NT2/D1 (cell line): ENCODE results near the gene ANO1.

ENCODE experiments used
- SUZ12 ChIP-seq: IDR thresholded peaks from 2 replicates; pipeline ENCODE4 v1.6.1; 2011; ENCODE audit not compliant: insufficient read length, insufficient read depth; ENCODE audit errors: extremely low read depth
- YY1 ChIP-seq: IDR thresholded peaks from 2 replicates; pipeline ENCODE4 v1.6.1; 2011; ENCODE audit not compliant: insufficient read length, insufficient read depth
- ZNF274 ChIP-seq: IDR thresholded peaks from 2 replicates; pipeline ENCODE4 v1.6.1; 2011; ENCODE audit warnings: mild to moderate bottlenecking, low read depth, low read length

GRCh38 chr11:70151671-70152070, 73.6 kb downstream of the ANO1 start:
- TF ChIP-seq ZNF274, result no peak
- TF ChIP-seq YY1, result no peak
- no peak for TF ChIP-seq SUZ12
